ENCODE results near the gene ARHGAP27. TPM values are rescaled to one million over a fixed set of nuclear protein-coding genes. Genes with fewer than 3 reads are reported as not detected.

The ARHGAP27 gene
- total RNA-seq, 2 experiments from 2014 or later, result 100 to 106 TPM

GRCh38 chr17:45436161-45436560, 3.5 kb upstream of the ARHGAP27 start:
- H3K27ac Mint-ChIP-seq, result no peak overlapping the region
- POLR2A ChIA-PET, result no interaction called here

DNA sequence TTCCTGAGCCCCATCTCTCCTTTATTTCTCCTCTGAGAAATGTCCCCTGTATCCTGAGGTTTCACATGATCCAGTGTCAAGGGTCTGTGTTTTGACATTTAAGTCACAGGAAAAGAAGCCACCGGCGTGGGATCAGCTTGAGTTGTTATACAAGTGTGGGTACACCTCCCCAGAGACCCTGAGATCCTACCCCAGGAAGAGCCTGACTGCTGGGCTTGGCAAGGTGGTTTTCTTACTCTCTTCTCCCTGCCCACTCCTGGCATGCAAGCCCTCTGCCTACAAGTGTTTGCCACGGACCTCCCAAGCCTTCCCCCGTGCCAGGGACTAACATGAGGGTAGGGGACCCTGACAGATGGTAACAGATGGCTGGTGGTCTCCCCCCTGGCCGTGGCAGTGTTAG, 2.8 kb upstream of the ARHGAP27 start:
- ChIA-PET CTCF (no interaction called here), POLR2A (no interaction called here)
- ATAC-seq (no peak), DNase-seq (no peak)
- Mint-ChIP-seq H3K27ac (peak overlapping the region; percentile 54), H3K4me3 (no peak overlapping the region), H3K9me3 (ENCODE audit: insufficient read depth) (no peaks in the 10 kb centered on the region), H3K4me1 (ENCODE audit: low read depth) (peaks cover 25% of the 10 kb centered on the region), H3K27me3 (ENCODE audit: low read depth) (no peaks in the 10 kb centered on the region), H3K36me3 (ENCODE audit: low read depth) (peaks cover 11% of the 10 kb centered on the region)

More at GRCh38 chr17:45436161-45436560, 3.5 kb upstream of the ARHGAP27 start:
- Mint-ChIP-seq H3K36me3 (ENCODE audit: low read depth) (peaks cover 8% of the 10 kb centered on the region), H3K4me1 (ENCODE audit: low read depth) (peaks cover 25% of the 10 kb centered on the region), H3K27me3 (ENCODE audit: low read depth) (no peaks in the 10 kb centered on the region), H3K9me3 (ENCODE audit: insufficient read depth) (no peaks in the 10 kb centered on the region), H3K4me3 (no peak overlapping the region)
- DNase-seq (no peak), ATAC-seq (no peak)
- CTCF ChIA-PET, result no interaction called here

GRCh38 chr17:45433159-45433535, 477 bp upstream of the ARHGAP27 start:
- Mint-ChIP-seq H3K9me3 (ENCODE audit: insufficient read depth) (no peaks in the 10 kb centered on the region), H3K4me1 (ENCODE audit: low read depth) (peaks cover 32% of the 10 kb centered on the region), H3K4me3 (peak overlapping the region; percentile 68), H3K27me3 (ENCODE audit: low read depth) (no peaks in the 10 kb centered on the region), H3K27ac (peak overlapping the region; percentile 66), H3K36me3 (ENCODE audit: low read depth) (peaks cover 17% of the 10 kb centered on the region)
- ChIA-PET POLR2A (no interaction called here), CTCF (no interaction called here)
- no peak for ATAC-seq
- no peak for DNase-seq

- POLR2A ChIA-PET, result interaction anchor here (0.6 to 0.9 kb wide), 3 partner anchors 19 to 116 kb away, joined by 3 read pairs; no protein-coding TSS in a partner anchor
- Mint-ChIP-seq H3K36me3 (ENCODE audit: low read depth) (peaks cover 20% of the 10 kb centered on the region), H3K27ac (peak overlapping the region; percentile 86), H3K9me3 (ENCODE audit: insufficient read depth) (no peaks in the 10 kb centered on the region), H3K27me3 (ENCODE audit: low read depth) (no peaks in the 10 kb centered on the region), H3K4me3 (peak overlapping the region; percentile 86), H3K4me1 (ENCODE audit: low read depth) (peaks cover 36% of the 10 kb centered on the region)
- DNase-seq (peak; percentile 92), ATAC-seq (peak; percentile 86)
- CTCF ChIA-PET, result interaction anchor here (1.2 kb wide), 1 partner anchor 8 kb away, joined by 3 read pairs; no protein-coding TSS in a partner anchor
Observed at GRCh38 chr17:45431531-45432404, 902 bp downstream of the ARHGAP27 start.

- POLR2A ChIA-PET, result interaction anchor here (0.6 to 0.9 kb wide), 3 partner anchors 20 to 270 kb away, joined by 3 read pairs; no protein-coding TSS in a partner anchor
- Mint-ChIP-seq H3K4me3 (peak overlapping the region; percentile 86), H3K27me3 (ENCODE audit: low read depth) (no peaks in the 10 kb centered on the region), H3K9me3 (ENCODE audit: insufficient read depth) (no peaks in the 10 kb centered on the region), H3K27ac (peak overlapping the region; percentile 86), H3K4me1 (ENCODE audit: low read depth) (peaks cover 40% of the 10 kb centered on the region), H3K36me3 (ENCODE audit: low read depth) (peaks cover 23% of the 10 kb centered on the region)
- ATAC-seq (peak; percentile 48), DNase-seq (peak; percentile 79)
- CTCF ChIA-PET, result interaction anchor here (1.2 kb wide), 1 partner anchor 9 kb away, joined by 3 read pairs; no protein-coding TSS in a partner anchor
Observed at GRCh38 chr17:45430738-45431530, 1.7 kb downstream of the ARHGAP27 start.

GRCh38 chr17:45430006-45430737, 2.5 kb downstream of the ARHGAP27 start:
- ChIA-PET CTCF (interaction anchor here (0.8 kb wide), 1 partner anchor 259 kb away, joined by 3 read pairs; no protein-coding TSS in a partner anchor), POLR2A (interaction anchor here (0.8 to 1.9 kb wide), 2 partner anchors 155 to 269 kb away, joined by 3 to 4 read pairs; no protein-coding TSS in a partner anchor)
- H3K9me3 Mint-ChIP-seq (ENCODE audit: insufficient read depth), result no peaks in the 10 kb centered on the region
- peak overlapping the region; percentile 86 for H3K4me3 Mint-ChIP-seq
- peak overlapping the region; percentile 86 for H3K27ac Mint-ChIP-seq
- H3K36me3 Mint-ChIP-seq (ENCODE audit: low read depth), result peaks cover 20% of the 10 kb centered on the region
- no peaks in the 10 kb centered on the region for H3K27me3 Mint-ChIP-seq (ENCODE audit: low read depth)
- peaks cover 37% of the 10 kb centered on the region for H3K4me1 Mint-ChIP-seq (ENCODE audit: low read depth)
- DNase-seq, result no peak
- no peak for ATAC-seq

GRCh38 chr17:45429339-45430005, 3.2 kb downstream of the ARHGAP27 start:
- ChIA-PET POLR2A (interaction anchor here (0.7 to 1.9 kb wide), 2 partner anchors 20 to 156 kb away, joined by 3 to 4 read pairs; no protein-coding TSS in a partner anchor), CTCF (interaction anchor here (0.8 to 1.4 kb wide), 6 partner anchors 10 to 258 kb away, joined by 3 to 7 read pairs (median 3); no protein-coding TSS in a partner anchor)
- Mint-ChIP-seq H3K9me3 (ENCODE audit: insufficient read depth) (no peaks in the 10 kb centered on the region), H3K27ac (no peak overlapping the region), H3K4me1 (ENCODE audit: low read depth) (peaks cover 37% of the 10 kb centered on the region), H3K4me3 (peak overlapping the region; percentile 59), H3K36me3 (ENCODE audit: low read depth) (peaks cover 20% of the 10 kb centered on the region), H3K27me3 (ENCODE audit: low read depth) (no peaks in the 10 kb centered on the region)
- DNase-seq, result no peak
- ATAC-seq, result no peak

GRCh38 chr17:45428931-45429338, 3.7 kb downstream of the ARHGAP27 start:
- H3K4me3 Mint-ChIP-seq, result peak overlapping the region; percentile 59
- no peak for DNase-seq
- POLR2A ChIA-PET, result interaction anchor here (0.7 to 1.9 kb wide), 3 partner anchors 19 to 156 kb away, joined by 3 to 4 read pairs (median 3); no protein-coding TSS in a partner anchor

DNA sequence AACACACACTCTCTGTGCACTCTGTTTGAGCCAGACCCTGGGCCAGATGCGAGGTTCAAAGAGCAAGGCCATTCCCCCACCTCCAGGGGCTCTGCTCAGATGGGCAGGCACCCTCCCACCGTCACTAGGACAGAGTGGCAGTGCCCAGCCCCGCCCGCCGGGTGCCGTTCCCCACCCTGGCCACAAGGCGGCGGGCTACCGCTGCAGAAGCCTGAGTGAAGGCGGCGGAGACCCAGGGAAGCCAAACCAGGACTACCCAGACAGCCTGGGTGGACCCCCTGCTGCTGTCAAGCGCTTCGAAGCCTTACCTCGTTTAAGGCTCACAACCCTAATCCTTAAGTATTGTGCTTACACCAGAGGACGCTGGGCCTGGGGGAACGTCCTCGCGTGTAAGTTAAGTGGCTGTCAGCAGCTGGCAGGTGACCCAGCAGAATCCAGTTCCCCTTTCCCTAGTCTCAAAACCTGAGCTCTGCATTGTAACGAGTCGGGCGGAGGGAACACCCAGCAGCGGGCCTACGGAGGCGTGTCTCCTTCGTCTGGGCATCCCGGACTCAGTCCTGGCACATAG, 4.5 kb downstream of the ARHGAP27 start:
- Mint-ChIP-seq H3K9me3 (ENCODE audit: insufficient read depth) (no peaks in the 10 kb centered on the region), H3K27ac (peak overlapping the region; percentile 81), H3K4me3 (peak overlapping the region; percentile 59), H3K27me3 (ENCODE audit: low read depth) (no peaks in the 10 kb centered on the region), H3K36me3 (ENCODE audit: low read depth) (peaks cover 29% of the 10 kb centered on the region), H3K4me1 (ENCODE audit: low read depth) (peaks cover 36% of the 10 kb centered on the region)
- CTCF ChIA-PET, result interaction anchor here (0.6 to 1.5 kb wide), 12 partner anchors 9 to 212 kb away, joined by 3 to 8 read pairs (median 4); no protein-coding TSS in a partner anchor
- peak; percentile 84 for DNase-seq
- peak; percentile 54 for ATAC-seq
- POLR2A ChIA-PET, result interaction anchor here (0.7 to 1.9 kb wide), 2 partner anchors 19 to 157 kb away, joined by 3 to 4 read pairs; no protein-coding TSS in a partner anchor

More at GRCh38 chr17:45428931-45429338, 3.7 kb downstream of the ARHGAP27 start:
- Mint-ChIP-seq H3K27ac (peak overlapping the region; percentile 36), H3K27me3 (ENCODE audit: low read depth) (no peaks in the 10 kb centered on the region), H3K36me3 (ENCODE audit: low read depth) (peaks cover 23% of the 10 kb centered on the region), H3K9me3 (ENCODE audit: insufficient read depth) (no peaks in the 10 kb centered on the region), H3K4me1 (ENCODE audit: low read depth) (peaks cover 37% of the 10 kb centered on the region)
- ATAC-seq, result no peak
- CTCF ChIA-PET, result interaction anchor here (0.6 to 1.5 kb wide), 14 partner anchors 10 to 258 kb away, joined by 3 to 8 read pairs (median 4); no protein-coding TSS in a partner anchor

GRCh38 chr17:45427181-45427835, 5.4 kb downstream of the ARHGAP27 start:
- ChIA-PET POLR2A (no interaction called here), CTCF (interaction anchor here (1.5 kb wide), 1 partner anchor 26 kb away, joined by 4 read pairs; no protein-coding TSS in a partner anchor)
- Mint-ChIP-seq H3K27ac (no peak overlapping the region), H3K4me3 (no peak overlapping the region), H3K4me1 (ENCODE audit: low read depth) (peaks cover 31% of the 10 kb centered on the region), H3K27me3 (ENCODE audit: low read depth) (no peaks in the 10 kb centered on the region), H3K9me3 (ENCODE audit: insufficient read depth) (no peaks in the 10 kb centered on the region), H3K36me3 (ENCODE audit: low read depth) (peaks cover 34% of the 10 kb centered on the region)
- ATAC-seq, result no peak
- no peak for DNase-seq

All from activated CD8-positive, alpha-beta T cell treated with anti-CD3 and anti-CD28 coated beads, Interleukin-2, amount 10 ng/mL, durations not matched to agents 7 days and 5 days (primary cell).